Hypothalamus (tissue), 51 donors: ENCODE measurements around the gene PGAP3.

ENCODE experiments used
- DNase-seq, 51 donors: peaks; one replicate each; lab custom pipeline; 2025; lab: John Stamatoyannopoulos, UW

Gene PGAP3

DNA sequence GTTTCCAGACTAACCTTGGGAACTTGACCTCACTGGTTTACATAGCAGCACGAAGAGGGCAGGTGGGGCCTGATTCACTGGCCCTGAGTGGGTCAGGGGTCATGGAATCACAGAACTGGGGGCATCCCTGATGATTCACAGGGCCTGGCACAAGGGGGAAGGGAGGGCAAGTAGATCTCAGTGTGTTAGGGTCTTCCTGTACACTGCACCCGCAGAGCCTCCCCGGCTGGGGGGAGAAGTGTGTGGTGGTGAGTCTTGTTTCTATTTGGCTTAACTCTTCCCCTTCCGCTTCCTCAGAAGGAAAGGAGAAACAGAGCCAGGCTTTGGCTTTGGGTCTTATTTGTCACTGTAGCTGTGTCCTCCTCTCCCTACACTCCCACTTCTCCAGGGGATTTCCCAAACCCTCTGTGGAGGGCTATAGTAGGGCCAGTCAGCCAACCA is 47.2 kb downstream of the PGAP3 start:
- no peak for DNase-seq

DNA sequence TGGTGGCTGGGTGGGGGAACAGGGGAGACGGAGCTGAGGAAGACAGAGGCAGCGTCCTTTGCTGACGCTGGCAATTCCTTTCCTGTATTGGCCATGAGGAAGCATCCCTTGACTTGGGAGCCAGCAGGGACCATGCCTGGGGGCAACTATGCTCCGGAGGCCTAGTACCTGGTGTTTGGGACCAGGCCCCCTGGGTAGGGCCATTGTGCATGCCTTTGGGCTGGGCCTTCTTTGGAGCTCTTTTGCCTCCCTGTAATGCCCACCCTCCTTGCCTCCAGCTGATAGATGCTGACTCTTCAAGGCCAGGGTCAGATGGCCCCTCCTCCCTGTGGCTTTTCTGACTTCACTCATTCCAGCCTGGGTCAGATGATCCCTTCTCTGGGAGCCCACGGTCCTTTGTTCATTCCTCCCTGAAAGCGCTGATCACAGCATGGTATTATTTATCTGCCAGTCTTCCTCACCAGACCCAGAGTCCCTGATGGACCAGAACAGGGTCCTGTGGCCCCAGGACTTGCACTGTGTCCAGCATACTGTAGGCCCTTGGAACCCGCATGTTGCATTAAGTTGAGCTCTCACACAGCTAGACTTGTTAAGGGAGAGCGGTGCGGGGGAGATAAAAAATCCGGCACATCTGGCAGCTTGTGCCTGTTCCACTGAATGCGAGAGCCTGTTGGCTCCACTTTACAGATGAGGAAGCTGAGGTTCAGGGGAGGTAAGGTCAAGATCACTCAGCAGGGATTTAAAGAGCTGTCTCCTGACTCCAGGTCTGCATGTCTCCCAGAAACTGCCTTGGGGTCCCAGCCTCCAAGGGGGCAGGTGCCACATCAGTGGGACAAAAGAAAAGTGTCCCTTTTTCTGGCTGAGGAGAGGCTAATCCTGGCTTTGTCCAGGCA is 48.0 kb downstream of the PGAP3 start:
- no peak for DNase-seq

DNA sequence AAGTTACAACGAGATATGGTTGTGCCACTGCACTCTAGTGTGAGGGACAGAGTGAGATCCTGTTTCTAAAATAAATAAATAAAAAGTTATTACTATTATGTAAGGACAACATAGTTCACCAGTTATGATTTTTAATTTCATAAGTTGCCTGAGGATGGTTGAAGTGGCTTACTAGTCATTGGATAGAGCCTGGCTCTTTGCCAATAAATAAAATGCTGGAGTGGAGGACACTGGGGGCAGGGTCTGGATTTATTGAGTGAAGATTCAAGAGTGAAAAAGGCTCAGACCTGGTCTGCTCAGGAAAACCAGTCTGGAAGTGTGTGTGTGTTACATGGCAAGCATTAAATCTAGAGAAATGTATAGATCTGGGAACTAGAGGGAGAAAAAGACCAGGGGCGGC is 48.8 kb downstream of the PGAP3 start:
- no peak for DNase-seq

DNA sequence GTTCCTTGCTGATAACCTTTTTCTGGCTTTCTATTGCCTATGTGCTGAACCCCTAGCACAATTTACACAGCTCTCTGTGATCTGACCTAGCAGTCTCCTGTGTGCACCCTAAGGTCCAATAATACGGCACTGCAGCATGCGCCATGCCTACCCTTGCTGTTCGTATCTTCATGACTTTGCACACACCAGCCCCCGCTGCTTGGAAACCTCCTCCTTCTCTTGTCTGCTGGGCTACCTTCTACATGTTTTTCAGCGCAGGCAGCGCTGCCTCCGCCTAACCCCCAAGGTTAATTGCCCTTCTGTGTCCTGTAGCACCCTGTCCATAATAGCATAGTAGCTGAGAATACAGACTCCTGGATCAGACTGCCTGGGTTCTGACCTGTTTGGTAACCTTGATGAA is 49.5 kb downstream of the PGAP3 start:
- no peak for DNase-seq

DNA sequence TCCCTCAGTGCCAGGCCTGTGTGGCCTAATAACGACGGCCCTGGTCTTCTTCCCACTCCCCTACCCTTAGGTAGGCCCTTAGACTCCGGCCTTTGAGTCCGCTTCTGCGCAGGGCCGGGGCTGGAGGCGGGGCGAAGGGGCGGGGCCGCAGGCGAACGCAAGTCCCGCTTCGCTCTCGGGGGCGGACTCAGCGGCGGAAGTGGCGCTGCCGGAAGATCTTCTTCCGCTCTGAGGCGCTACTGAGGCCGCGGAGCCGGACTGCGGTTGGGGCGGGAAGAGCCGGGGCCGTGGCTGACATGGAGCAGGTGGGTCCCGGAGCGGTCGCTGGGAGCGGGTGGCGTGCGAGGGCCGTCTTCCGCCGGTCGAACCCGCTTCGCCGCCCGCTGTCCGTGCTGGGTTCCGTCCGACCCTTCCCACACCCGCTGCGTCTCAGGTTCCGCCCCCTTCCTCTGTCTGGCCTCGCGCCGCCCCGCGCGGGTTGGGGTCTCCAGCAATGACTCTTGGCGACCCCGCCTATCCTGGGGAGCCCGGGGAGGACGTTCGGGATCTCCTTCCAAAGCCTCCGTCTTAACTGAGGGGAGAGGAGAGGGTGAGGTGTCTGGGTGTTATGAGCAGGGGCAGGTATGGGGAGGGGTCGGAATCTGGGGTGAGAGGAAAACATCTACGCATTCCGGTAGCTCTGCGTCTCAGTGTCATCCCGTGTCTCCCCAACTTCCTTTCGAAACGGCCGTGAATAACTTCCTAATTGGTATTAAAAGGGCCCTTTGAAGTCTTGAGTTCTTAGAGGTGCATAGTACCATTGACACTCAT is 50.7 kb downstream of the PGAP3 start, which contains the start of gene STARD3:
TSS of gene STARD3 (plus strand) at position 218 of the 810 bp plus-strand sequence. CDS start 16,388 bp downstream, outside the sequence.
- DNase-seq: peak; percentile 39 to 93 (median 83)

DNA sequence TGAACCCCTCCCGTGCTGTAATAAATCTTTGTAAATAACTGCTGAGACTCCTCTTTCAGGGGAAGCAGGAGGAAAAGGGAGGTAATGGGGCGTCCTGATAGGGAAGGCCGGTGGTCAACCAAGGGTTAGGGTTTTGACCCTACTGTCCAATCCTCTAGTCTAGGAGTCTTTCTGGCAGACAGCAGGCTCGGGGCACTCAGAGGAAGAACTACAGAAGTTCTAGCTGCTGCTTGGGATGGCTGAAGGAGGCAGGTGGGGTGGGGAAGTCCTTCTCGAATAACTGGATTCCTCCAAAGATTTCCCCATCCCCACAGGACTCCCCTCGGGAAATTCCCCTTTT is 51.3 kb downstream of the PGAP3 start:
- no peak for DNase-seq

DNA sequence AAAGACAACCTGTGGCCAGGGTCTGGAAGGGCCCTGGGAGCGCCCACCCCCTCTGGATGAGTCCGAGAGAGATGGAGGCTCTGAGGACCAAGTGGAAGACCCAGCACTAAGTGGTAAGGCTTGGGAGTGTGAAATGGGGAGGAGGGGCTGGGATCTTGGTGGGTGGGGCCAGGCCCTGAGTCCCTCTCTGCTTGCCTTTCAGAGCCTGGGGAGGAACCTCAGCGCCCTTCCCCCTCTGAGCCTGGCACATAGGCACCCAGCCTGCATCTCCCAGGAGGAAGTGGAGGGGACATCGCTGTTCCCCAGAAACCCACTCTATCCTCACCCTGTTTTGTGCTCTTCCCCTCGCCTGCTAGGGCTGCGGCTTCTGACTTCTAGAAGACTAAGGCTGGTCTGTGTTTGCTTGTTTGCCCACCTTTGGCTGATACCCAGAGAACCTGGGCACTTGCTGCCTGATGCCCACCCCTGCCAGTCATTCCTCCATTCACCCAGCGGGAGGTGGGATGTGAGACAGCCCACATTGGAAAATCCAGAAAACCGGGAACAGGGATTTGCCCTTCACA is 52.2 kb downstream of the PGAP3 start:
- DNase-seq: no peak

DNA sequence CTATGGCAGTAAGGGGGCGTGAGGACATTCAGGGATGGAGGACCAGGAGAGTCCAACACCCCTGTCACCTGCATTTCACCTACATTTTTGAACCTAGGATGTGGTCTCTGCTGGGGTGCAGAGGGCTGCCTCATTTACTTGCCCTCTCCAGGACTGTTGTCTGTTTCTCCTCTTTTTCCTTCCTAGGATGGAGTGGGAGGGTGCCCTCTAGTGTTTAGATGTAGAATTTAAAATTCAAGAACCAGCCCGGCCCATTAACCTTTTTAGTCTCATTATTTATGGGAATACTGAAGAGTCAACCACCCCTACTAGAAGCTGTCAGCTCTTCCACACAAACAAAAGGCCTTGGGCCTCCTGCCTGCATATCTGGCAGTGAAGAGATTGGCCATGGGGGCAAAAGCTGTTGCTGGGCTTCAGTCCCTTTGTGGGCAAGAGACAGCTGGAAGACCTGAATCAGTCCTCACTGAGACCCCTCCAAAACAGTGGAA is 53.4 kb downstream of the PGAP3 start:
- DNase-seq: peak in 5 of 51 donors; percentile 13 to 51 (median 16)

DNA sequence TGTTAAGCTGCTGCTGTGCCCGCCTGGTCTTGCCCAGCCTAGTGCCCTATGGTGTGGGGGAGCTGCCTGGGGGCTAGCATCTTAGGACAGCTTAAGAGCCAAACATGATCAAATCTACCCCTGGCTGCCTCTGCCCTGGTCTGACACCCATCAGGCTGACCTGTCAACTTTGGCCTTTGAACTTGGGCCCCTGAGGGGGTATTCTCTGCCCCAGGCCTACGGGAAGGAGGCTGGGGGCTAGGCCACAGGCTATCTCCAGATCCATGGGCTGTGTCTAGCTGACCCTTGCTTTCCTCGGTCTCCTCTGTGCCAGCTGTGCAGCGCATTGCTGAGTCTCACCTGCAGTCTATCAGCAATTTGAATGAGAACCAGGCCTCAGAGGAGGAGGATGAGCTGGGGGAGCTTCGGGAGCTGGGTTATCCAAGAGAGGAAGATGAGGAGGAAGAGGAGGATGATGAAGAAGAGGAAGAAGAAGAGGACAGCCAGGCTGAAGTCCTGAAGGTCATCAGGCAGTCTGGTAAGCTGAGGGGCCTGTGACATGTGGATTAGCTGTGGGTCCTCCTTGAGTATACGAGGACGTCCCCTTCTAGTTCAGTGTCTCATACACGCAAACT is 54.2 kb downstream of the PGAP3 start:
- DNase-seq: no peak

DNA sequence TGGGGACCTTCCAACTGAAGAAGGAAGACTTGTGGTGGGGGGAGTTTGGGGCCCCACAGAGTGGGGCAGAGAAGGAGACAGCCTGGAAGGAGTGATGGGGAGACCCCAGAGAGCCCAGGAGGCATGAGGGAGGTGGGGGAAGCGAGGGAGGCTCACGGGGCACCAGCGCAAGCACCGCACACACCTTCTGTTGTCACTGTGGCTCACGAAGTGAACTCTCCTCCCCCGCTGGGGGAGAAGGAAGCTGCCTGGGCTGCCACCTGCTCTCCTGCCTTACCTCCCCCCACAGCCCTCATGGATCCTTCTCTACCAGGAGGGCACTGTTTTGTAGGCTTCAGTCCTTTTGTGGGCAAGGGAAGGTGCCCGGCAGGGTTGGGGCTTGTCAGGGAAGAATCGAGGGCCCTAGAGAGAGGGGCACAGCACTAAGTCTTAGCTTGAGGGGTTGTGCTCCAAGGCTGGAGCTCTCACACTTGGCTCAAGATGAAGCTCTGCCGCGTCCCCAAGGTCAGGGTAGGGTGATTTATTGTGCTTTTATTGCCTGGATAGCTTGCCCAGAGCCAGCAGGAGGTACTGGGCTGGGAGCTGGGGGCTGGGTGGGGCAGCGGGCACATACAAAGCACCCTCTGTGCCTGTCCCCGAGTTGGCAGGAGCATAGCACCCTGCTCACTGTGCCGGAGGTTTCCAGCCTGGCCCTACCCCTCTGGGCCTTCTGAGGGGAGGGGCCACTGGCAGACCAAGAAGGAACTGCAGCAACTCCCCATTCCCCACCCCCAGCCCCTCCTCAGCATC is 55.5 kb downstream of the PGAP3 start:
- DNase-seq: peak in 41 of 51 donors; percentile 17 to 88 (median 60)

DNA sequence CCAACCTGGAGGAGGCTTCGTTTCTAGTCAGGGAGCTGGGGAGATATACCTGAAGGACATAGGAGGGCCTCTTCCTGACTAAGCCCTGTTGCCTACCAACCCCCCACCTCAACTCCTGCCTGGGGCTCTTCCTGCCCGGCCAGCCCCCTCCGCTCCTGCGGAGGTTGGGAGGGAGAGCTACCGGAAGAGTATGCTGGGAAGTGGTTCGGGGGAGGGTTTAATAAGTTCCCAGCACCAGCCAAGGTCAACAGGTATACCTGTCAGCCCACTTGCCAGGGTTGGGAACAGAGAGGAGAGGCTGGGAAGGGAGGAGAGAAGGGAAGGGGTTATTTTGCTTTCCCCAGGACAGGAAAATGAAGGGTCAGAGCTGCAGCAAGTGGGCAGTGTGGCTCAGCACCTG is 56.5 kb downstream of the PGAP3 start:
- no peak for DNase-seq

DNA sequence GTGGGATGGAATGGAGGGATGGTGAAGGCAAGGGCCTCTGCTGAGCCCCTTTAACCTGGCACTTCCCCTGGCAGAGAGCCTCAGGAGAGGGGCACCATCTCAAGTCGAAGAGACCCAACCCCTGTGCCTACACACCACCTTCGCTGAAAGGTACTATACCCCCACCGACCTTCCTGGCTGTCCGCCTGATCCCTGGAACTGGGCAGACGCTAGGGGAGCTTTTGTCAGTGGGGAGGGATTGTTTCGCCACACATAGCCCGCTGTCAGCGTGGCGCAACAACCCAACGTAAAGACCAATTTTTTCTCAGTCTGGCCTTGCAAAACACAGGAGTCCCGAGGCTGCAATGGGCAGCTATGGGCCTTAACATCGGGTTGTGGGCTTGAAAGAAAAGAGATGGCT is 58.0 kb downstream of the PGAP3 start:
- DNase-seq: no peak

DNA sequence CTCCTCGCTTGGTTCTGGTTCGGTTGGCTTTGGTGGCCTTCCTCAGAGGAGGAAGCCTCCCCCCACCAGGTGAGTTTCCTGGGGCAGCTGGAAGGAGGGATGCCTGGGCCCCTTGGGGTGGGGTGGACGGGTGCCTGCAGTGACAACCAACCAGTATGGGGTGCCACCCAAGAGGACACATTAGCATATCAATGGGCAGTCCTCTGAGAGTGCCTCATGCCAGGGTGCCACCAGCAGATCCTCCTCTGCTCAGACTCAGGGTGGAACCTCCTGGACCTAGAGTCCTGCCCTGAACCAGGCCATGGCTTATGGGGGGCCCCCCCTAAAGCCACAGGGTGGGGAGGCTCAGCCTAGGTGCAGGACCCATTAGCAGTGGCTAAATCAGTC is 58.4 kb downstream of the PGAP3 start:
- no peak for DNase-seq

DNA sequence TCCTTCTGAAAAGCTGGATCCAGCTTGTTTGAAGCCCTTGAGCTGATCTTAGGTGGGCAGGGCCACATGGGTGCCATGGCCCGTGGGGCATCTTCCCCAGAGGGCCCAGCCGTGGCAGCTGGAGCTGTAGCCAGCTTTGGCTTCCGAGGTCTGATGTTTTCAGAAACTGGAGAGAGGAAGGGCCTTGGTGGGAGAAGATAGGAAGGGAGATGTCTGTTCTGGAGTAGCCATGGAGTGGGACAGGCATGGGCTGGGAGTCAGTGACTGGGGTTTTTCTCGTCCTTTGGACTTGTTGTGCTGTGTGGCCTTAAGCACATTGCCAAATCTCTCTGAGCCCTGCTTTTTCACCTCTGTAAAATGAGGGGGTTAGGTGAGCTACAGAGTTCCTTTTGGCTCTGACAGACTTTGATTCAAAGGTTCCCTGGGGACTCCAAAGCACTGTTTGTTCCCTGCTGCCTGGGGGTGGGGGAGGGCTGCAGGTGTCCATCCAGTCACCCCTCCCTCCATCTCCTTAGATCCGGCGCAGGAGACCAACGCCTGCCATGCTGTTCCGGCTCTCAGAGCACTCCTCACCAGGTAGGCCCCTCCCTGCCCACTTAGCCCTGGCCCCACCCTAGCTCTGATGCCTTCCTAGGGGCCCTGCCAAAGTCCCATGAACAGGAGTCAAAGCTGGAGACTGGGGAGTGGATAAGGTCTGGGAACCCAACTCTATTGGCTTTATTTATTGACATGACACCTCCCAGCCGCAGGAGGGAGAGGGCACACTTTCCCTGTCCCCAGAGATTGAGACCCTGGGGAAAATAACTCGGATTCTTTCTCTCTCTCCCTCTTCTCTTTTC is 59.0 kb downstream of the PGAP3 start:
- DNase-seq: no peak

DNA sequence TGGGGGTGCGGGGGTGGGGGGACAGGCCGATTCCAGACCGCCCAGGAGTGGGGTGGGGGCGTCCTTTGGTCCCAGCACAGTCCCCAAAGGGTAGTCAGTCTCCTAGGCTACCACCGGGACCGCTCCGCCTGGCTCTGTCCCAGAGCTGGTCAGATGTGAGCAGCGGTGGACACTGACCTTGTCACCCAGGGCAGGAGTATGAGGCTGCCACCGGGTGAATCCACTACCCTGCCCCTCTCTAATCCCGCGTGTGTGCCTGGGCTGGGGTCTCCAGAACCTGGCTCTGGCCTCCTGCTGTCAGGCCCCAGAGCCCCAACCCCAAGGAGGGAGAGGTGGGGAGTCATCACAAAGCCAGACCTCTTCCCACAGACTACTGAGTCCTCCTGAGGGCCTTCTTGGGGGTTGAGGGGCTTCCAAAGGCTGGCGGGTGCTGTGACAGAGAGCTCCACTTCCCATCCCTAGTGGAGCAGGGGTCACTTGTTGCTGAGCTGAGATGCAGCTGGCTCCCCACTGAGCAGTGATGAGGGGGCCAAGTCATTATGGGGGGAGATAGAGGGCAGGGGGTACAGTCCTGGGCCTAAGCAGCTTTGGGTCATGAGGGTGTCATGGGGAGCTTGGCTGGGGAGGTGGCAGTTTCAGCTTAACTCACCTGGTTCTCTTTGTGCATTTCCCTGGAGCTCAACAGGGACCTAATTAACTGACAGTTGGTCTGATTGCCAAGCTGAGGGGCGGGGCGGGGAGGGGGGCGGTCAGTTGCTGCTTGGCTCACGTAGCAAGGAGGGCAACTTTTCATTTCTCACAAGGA is 59.9 kb downstream of the PGAP3 start:
- DNase-seq: peak in 2 of 51 donors; percentile 6 to 30

DNA sequence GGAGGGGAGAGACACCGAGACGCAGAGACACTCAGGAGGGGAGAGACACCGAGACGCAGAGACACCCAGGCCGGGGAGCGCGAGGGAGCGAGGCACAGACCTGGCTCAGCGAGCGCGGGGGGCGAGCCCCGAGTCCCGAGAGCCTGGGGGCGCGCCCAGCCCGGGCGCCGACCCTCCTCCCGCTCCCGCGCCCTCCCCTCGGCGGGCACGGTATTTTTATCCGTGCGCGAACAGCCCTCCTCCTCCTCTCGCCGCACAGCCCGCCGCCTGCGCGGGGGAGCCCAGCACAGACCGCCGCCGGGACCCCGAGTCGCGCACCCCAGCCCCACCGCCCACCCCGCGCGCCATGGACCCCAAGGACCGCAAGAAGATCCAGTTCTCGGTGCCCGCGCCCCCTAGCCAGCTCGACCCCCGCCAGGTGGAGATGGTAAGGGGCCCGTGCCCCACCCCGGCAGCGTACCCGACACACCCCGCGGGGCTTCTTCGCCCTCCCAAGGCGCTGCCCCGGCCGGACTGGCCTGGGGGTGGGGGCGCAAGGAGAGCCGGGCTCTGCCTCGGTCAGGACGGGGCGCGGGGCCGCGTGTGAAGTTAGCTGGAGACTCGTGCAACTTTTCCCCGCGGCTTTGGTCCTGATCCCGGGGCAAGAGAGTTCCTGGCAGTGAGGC is 60.7 kb downstream of the PGAP3 start:
- DNase-seq: no peak
